HepG2 (cell line): ENCODE results near the gene TOM1L2. TPM values are rescaled to one million over a fixed set of nuclear protein-coding genes. Genes with fewer than 3 reads are reported as not detected.

Experiments
- ASH2L ChIP-seq: fragments of 300-600, 200-600 bp; sonication (generic); IDR thresholded peaks from 2 replicates; pipeline ENCODE4 v1.7.0; 2017; ENCODE audit warnings: low read depth, mild to moderate bottlenecking, moderate library complexity, mixed read lengths, low read length; ENCODE audit not compliant: insufficient read length
- ATF5 ChIP-seq: sonication (generic); formaldehyde crosslinking; IDR thresholded peaks from 2 replicates; pipeline ENCODE4 v1.4.0; 2020; ENCODE audit warnings: mild to moderate bottlenecking, low read depth, missing genetic modification reagents
- CEBPZ ChIP-seq: IDR thresholded peaks from 2 replicates; pipeline ENCODE4 v1.6.1; 2012; ENCODE audit warnings: low read length, improper control_type of control experiment
- GATAD2A ChIP-seq: IDR thresholded peaks from 2 replicates; pipeline ENCODE4 v1.6.1; 2016
- GFI1 ChIP-seq: sonication (generic); formaldehyde crosslinking; IDR thresholded peaks from 2 replicates; pipeline ENCODE4 v1.5.0; 2020; ENCODE audit warnings: missing genetic modification reagents, mild to moderate bottlenecking, borderline replicate concordance
- GLI4 ChIP-seq: sonication (generic); formaldehyde crosslinking; IDR thresholded peaks from 2 replicates; pipeline ENCODE4 v1.5.1; 2020; ENCODE audit warnings: missing genetic modification reagents, mild to moderate bottlenecking, moderate library complexity, borderline replicate concordance
- HNF4A ChIP-seq: sonication (generic); formaldehyde crosslinking; IDR thresholded peaks from 2 replicates; pipeline ENCODE4 v1.4.0; 2020; ENCODE audit warnings: missing genetic modification reagents
- HNRNPLL ChIP-seq: fragments of 200-400 bp; formaldehyde crosslinking; IDR thresholded peaks from 2 replicates; pipeline ENCODE4 v1.6.1; 2017; ENCODE audit warnings: mild to moderate bottlenecking, low read depth, low read length; ENCODE audit not compliant: poor library complexity, severe bottlenecking
- KAT2B ChIP-seq: fragments of 150-350 bp; IDR thresholded peaks from 2 replicates; pipeline ENCODE4 v1.6.1; 2014; ENCODE audit warnings: low read depth, low read length, borderline replicate concordance
- KLF9 ChIP-seq: IDR thresholded peaks from 2 replicates; pipeline ENCODE4 v1.6.1; 2016; ENCODE audit warnings: low read depth
- NCOA2 ChIP-seq: sonication (generic); formaldehyde crosslinking; IDR thresholded peaks from 2 replicates; pipeline ENCODE4 v1.8.0; 2022; ENCODE audit warnings: inconsistent platforms
- NR0B2 ChIP-seq: sonication (generic); formaldehyde crosslinking; IDR thresholded peaks from 2 replicates; pipeline ENCODE4 v1.4.0; 2020; ENCODE audit warnings: mild to moderate bottlenecking, missing genetic modification reagents
- SUZ12 ChIP-seq: fragments of 150-350 bp; IDR thresholded peaks from 2 replicates; pipeline ENCODE4 v1.6.1; 2014; ENCODE audit warnings: low read depth, low read length
- SYNCRIP ChIP-seq: fragments of 200-400 bp; formaldehyde crosslinking; IDR thresholded peaks from 2 replicates; pipeline ENCODE4 v1.6.1; 2018; ENCODE audit warnings: mild to moderate bottlenecking, low read depth, low read length; ENCODE audit not compliant: insufficient read depth
- TFDP1 ChIP-seq: IDR thresholded peaks from 2 replicates; pipeline ENCODE4 v1.6.1; 2016; ENCODE audit warnings: missing compliant biosample characterization, missing genetic modification reagents, borderline replicate concordance
- ZBTB10 ChIP-seq: sonication (generic); formaldehyde crosslinking; IDR thresholded peaks from 2 replicates; pipeline ENCODE4 v1.4.0; 2020; ENCODE audit warnings: missing genetic modification reagents, borderline replicate concordance
- ZNF367 ChIP-seq: sonication (generic); formaldehyde crosslinking; IDR thresholded peaks from 2 replicates; pipeline ENCODE4 v1.4.0; 2020; ENCODE audit warnings: missing genetic modification reagents, borderline replicate concordance
- ZNF530 ChIP-seq: sonication (generic); formaldehyde crosslinking; IDR thresholded peaks from 2 replicates; pipeline ENCODE4 v1.5.0; 2020; ENCODE audit warnings: low read depth, mild to moderate bottlenecking, missing genetic modification reagents
- ZNF564 ChIP-seq: sonication (generic); formaldehyde crosslinking; IDR thresholded peaks from 2 replicates; pipeline ENCODE4 v1.8.1; 2023; ENCODE audit warnings: mild to moderate bottlenecking, missing genetic modification reagents
- ZNF660 ChIP-seq: sonication (generic); formaldehyde crosslinking; IDR thresholded peaks from 2 replicates; pipeline ENCODE4 v1.5.1; 2020; ENCODE audit warnings: mild to moderate bottlenecking, low read depth, missing genetic modification reagents, borderline replicate concordance
- ZNF773 ChIP-seq: sonication (generic); formaldehyde crosslinking; IDR thresholded peaks from 2 replicates; pipeline ENCODE4 v1.4.0; 2020; ENCODE audit warnings: missing genetic modification reagents, borderline replicate concordance
- polyA plus RNA-seq, 8 experiments: library from polyadenylated mRNA; depleted of rRNA in 3 of 8; stranded (reverse) in 7 of 8; unstranded in 1 of 8; fragments of >200 nt; fragmentation: Illumina TruSeq in 4 of 8; extraction: Trizol in 4 of 8; gene quantifications; 2 replicates each; pipeline versions ENCODE4 v1.2.1 to v1.2.3, GENCODE V29; 2011 to 2016; ENCODE audit warnings: low read depth in 4 of 8, missing spikeins in 1 of 8, mixed read lengths in 1 of 8; ENCODE audit not compliant: insufficient read depth in 1 of 8
- total RNA-seq, 5 experiments: library from RNA; depleted of rRNA; stranded (reverse); fragments of >200 nt; fragmentation: Illumina TruSeq; extraction: Trizol; gene quantifications; 2 replicates each; pipeline ENCODE4 v1.2.3, GENCODE V29; 2016; ENCODE audit warnings: low read depth in 1 of 5

The TOM1L2 gene
- total and polyA plus RNA-seq, 2 of the 13 experiments (the other 11 are each of a cell fraction or from before 2014, with no cell fraction given), result 4.7 to 7.4 TPM

- TF ChIP-seq GFI1 (no peak), SYNCRIP (no peak), HNRNPLL (no peak), TFDP1 (CRISPR knock-in tag) (no peak), ASH2L (no peak), ATF5 (CRISPR knock-in tag) (no peak), ZNF367 (no peak), GLI4 (CRISPR knock-in tag) (no peak), ZNF530 (CRISPR knock-in tag) (no peak), KLF9 (CRISPR knock-in tag) (no peak), ZNF660 (no peak), SUZ12 (no peak), ZBTB10 (CRISPR knock-in tag) (no peak), HNF4A (CRISPR knock-in tag) (no peak), CEBPZ (no peak), NR0B2 (CRISPR knock-in tag) (no peak), KAT2B (no peak), NCOA2 (CRISPR knock-in tag) (0 out of 2 replicates have a peak, but pooled peaks have one; percentile 27), ZNF773 (CRISPR knock-in tag) (no peak), ZNF564 (no peak), GATAD2A (CRISPR knock-in tag) (peak; percentile 34; the same call in 1 of the 2 replicates)
Observed at GRCh38 chr17:17859909-17860765, 112.1 kb downstream of the TOM1L2 start (continued).
